ENCODE measurements around the gene ZNF121. TPM values are rescaled to one million over a fixed set of nuclear protein-coding genes. Genes with fewer than 3 reads are reported as not detected.
A peak's percentile ranks its signal among the peaks of the same experiment; 100 is the strongest.
"Not testable (repeated sequence)": the region's sequence is repeated elsewhere in the genome, so short reads cannot be mapped to it uniquely, and the experiment has no call there.

ZNF121 gene
- total RNA-seq, 1 experiment from 2014 or later, result 53.8 TPM

- DNase-seq, result no peak
- Histone ChIP-seq H3K27me3 (ENCODE audit: control insufficient read depth, insufficient read depth, low read length) (no peaks in the 10 kb centered on the region), H3K36me3 (replicated peaks; ENCODE audit: control insufficient read depth, insufficient read depth, low read length) (peaks cover 61% of the 10 kb centered on the region), H3K4me3 (ENCODE audit: insufficient read depth, low read depth, low read length) (no peak overlapping the region)
Observed at GRCh38 chr19:9565900-9566705, 18.2 kb downstream of the ZNF121 start.

GRCh38 chr19:9552536-9553274 is 31.6 kb downstream of the ZNF121 start:
- H3K36me3 ChIP-seq (replicated peaks; ENCODE audit: control insufficient read depth, insufficient read depth, low read length), result no peaks in the 10 kb centered on the region
- no peaks in the 10 kb centered on the region for H3K27me3 ChIP-seq (ENCODE audit: control insufficient read depth, insufficient read depth, low read length)
- no peak overlapping the region for H3K4me3 ChIP-seq (ENCODE audit: insufficient read depth, low read depth, low read length)
- no peak for DNase-seq

GRCh38 chr19:9547870-9548269 is 36.4 kb downstream of the ZNF121 start:
- H3K4me3 ChIP-seq (ENCODE audit: insufficient read depth, low read depth, low read length), result no peak overlapping the region
- H3K36me3 ChIP-seq (replicated peaks; ENCODE audit: control insufficient read depth, insufficient read depth, low read length), result no peaks in the 10 kb centered on the region
- no peaks in the 10 kb centered on the region for H3K27me3 ChIP-seq (ENCODE audit: control insufficient read depth, insufficient read depth, low read length)
- no peak for DNase-seq

- not testable (repeated sequence) for H3K4me3 ChIP-seq (ENCODE audit: insufficient read depth, low read depth, low read length); DNase-seq; H3K36me3 ChIP-seq (replicated peaks; ENCODE audit: control insufficient read depth, insufficient read depth, low read length); H3K27me3 ChIP-seq (ENCODE audit: control insufficient read depth, insufficient read depth, low read length)
Observed at GRCh38 chr19:9541281-9541680, 43.0 kb downstream of the ZNF121 start.

- H3K4me3 ChIP-seq (ENCODE audit: insufficient read depth, low read depth, low read length); H3K27me3 ChIP-seq (ENCODE audit: control insufficient read depth, insufficient read depth, low read length); DNase-seq; H3K36me3 ChIP-seq (replicated peaks; ENCODE audit: control insufficient read depth, insufficient read depth, low read length): not testable (repeated sequence)
Observed at GRCh38 chr19:9539921-9540320, 44.4 kb downstream of the ZNF121 start.

- not testable (repeated sequence) for H3K4me3 ChIP-seq (ENCODE audit: insufficient read depth, low read depth, low read length); DNase-seq; H3K27me3 ChIP-seq (ENCODE audit: control insufficient read depth, insufficient read depth, low read length)
Observed at GRCh38 chr19:9539201-9539600, 45.1 kb downstream of the ZNF121 start.

GRCh38 chr19:9538183-9539058 is 45.9 kb downstream of the ZNF121 start, which contains the start of gene ZNF426:
TSS of gene ZNF426 (minus strand) at chr19:9538645. CDS start at chr19:9536232, 2,413 bp downstream.
- peak; percentile 82 for DNase-seq
- peaks cover 15% of the 10 kb centered on the region for H3K36me3 ChIP-seq (replicated peaks; ENCODE audit: control insufficient read depth, insufficient read depth, low read length)

More at GRCh38 chr19:9539201-9539600, 45.1 kb downstream of the ZNF121 start:
- H3K36me3 ChIP-seq (replicated peaks; ENCODE audit: control insufficient read depth, insufficient read depth, low read length), result not testable (repeated sequence)

GRCh38 chr19:9535934-9536333 is 48.4 kb downstream of the ZNF121 start:
- DNase-seq, result no peak
- no peak overlapping the region for H3K4me3 ChIP-seq (ENCODE audit: insufficient read depth, low read depth, low read length)
- no peaks in the 10 kb centered on the region for H3K27me3 ChIP-seq (ENCODE audit: control insufficient read depth, insufficient read depth, low read length)
- peaks cover 34% of the 10 kb centered on the region for H3K36me3 ChIP-seq (replicated peaks; ENCODE audit: control insufficient read depth, insufficient read depth, low read length)

More at GRCh38 chr19:9538183-9539058, 45.9 kb downstream of the ZNF121 start, which contains the start of gene ZNF426:
- peak within 1 kb of the TSS; percentile 85 for H3K4me3 ChIP-seq (ENCODE audit: insufficient read depth, low read depth, low read length)
- H3K27me3 ChIP-seq (ENCODE audit: control insufficient read depth, insufficient read depth, low read length), result no peaks in the 10 kb centered on the region

GRCh38 chr19:9531933-9532332 is 52.4 kb downstream of the ZNF121 start:
- DNase-seq, result no peak
- Histone ChIP-seq H3K27me3 (ENCODE audit: control insufficient read depth, insufficient read depth, low read length) (no peaks in the 10 kb centered on the region), H3K36me3 (replicated peaks; ENCODE audit: control insufficient read depth, insufficient read depth, low read length) (peaks cover 64% of the 10 kb centered on the region), H3K4me3 (ENCODE audit: insufficient read depth, low read depth, low read length) (no peak overlapping the region)

GRCh38 chr19:9528757-9529336 is 55.5 kb downstream of the ZNF121 start:
- no peak for DNase-seq
- peaks cover 57% of the 10 kb centered on the region for H3K36me3 ChIP-seq (replicated peaks; ENCODE audit: control insufficient read depth, insufficient read depth, low read length)
- no peak overlapping the region for H3K4me3 ChIP-seq (ENCODE audit: insufficient read depth, low read depth, low read length)
- no peaks in the 10 kb centered on the region for H3K27me3 ChIP-seq (ENCODE audit: control insufficient read depth, insufficient read depth, low read length)

GRCh38 chr19:9523885-9524474 is 60.3 kb downstream of the ZNF121 start:
- no peak for DNase-seq
- H3K27me3 ChIP-seq (ENCODE audit: control insufficient read depth, insufficient read depth, low read length), result no peaks in the 10 kb centered on the region
- peaks cover 18% of the 10 kb centered on the region for H3K36me3 ChIP-seq (replicated peaks; ENCODE audit: control insufficient read depth, insufficient read depth, low read length)
- no peak overlapping the region for H3K4me3 ChIP-seq (ENCODE audit: insufficient read depth, low read depth, low read length)
